Caco-2 (cell line): ENCODE results near the gene SNAI1. TPM values are rescaled to one million over a fixed set of nuclear protein-coding genes. Genes with fewer than 3 reads are reported as not detected.
"Not testable (repeated sequence)": the region's sequence is repeated elsewhere in the genome, so short reads cannot be mapped to it uniquely, and the experiment has no call there.

Source experiments
- BruUV-seq: library from RNA; stranded (reverse); fragments of 400-500 nt; replicated peaks from 2 replicates; lab custom pipeline; 2021; lab: Mats Ljungman, UMichigan
- CTCF ChIA-PET: fragments of 300-600 bp; sonication (Branson Sonifier 250); formaldehyde crosslinking; loops from one replicate; lab custom pipeline; 2022; ENCODE audit warnings: antibody characterized with exemption; lab: Charles Lee
- POLR2A ChIA-PET: fragments of 300-600 bp; sonication (Branson Sonifier 250); formaldehyde crosslinking; loops from one replicate; lab custom pipeline; 2022; ENCODE audit warnings: antibody characterized with exemption; lab: Charles Lee
- DNase-seq, 2 experiments: peaks; one replicate each; pipeline versions ENCODE4 v3.0.0 to v3.0.0-alpha.2; 2020 to 2022
- H3K27me3 ChIP-seq: replicated peaks from 2 replicates; pipeline ENCODE4 v1.6.0; 2011; ENCODE audit warnings: low read length; ENCODE audit not compliant: control insufficient read depth, insufficient read depth
- H3K36me3 ChIP-seq: 2 replicates; pipeline ENCODE4 v1.5.1; 2011; ENCODE audit warnings: low read length; ENCODE audit not compliant: control insufficient read depth, insufficient read depth
- H3K4me1 ChIP-seq: fragments of 250-450 bp; sonication (Bioruptor Pico); 2 replicates; pipeline ENCODE4 v1.5.1; 2020; ENCODE audit warnings: mild to moderate bottlenecking
- H3K4me3 ChIP-seq: 2 replicates; pipeline ENCODE4 v1.5.1; 2011; ENCODE audit warnings: low read depth, mild to moderate bottlenecking, control low read depth, low read length
- H3K9me3 ChIP-seq: fragments of 250-450 bp; sonication (Bioruptor Pico); 2 replicates; pipeline ENCODE4 v1.5.1; 2020; ENCODE audit warnings: mild to moderate bottlenecking, moderate library complexity
- H3K27ac Mint-ChIP-seq: one replicate; pipeline ENCODE4 v1.8.0; 2022; ENCODE audit warnings: mixed read lengths; ENCODE audit not compliant: unreplicated experiment
- H3K27me3 Mint-ChIP-seq: one replicate; pipeline ENCODE4 v1.8.0; 2022; ENCODE audit warnings: mixed read lengths; ENCODE audit not compliant: insufficient read depth, unreplicated experiment
- H3K36me3 Mint-ChIP-seq: one replicate; pipeline ENCODE4 v1.8.0; 2022; ENCODE audit warnings: mild to moderate bottlenecking, mixed read lengths; ENCODE audit not compliant: insufficient read depth, unreplicated experiment
- H3K4me1 Mint-ChIP-seq: one replicate; pipeline ENCODE4 v1.8.0; 2022; ENCODE audit warnings: low read depth, mixed read lengths; ENCODE audit not compliant: unreplicated experiment
- H3K4me3 Mint-ChIP-seq: one replicate; pipeline ENCODE4 v1.8.0; 2022; ENCODE audit warnings: mild to moderate bottlenecking, moderate library complexity, mixed read lengths; ENCODE audit not compliant: unreplicated experiment
- H3K9me3 Mint-ChIP-seq: one replicate; pipeline ENCODE4 v1.8.0; 2022; ENCODE audit warnings: mixed read lengths; ENCODE audit not compliant: unreplicated experiment
- intact Hi-C: fragments of 100-400 bp; cut with micrococcal nuclease; formaldehyde crosslinking; loops from one replicate; pipeline ENCODE4 v1.10.0; 2022; ENCODE audit not compliant: unreplicated experiment
- total RNA-seq: library from RNA; stranded (reverse); gene quantifications from 2 replicates; pipeline ENCODE4 v1.2.3, GENCODE V29; 2022
- TF ChIP-seq, protein P1 (sequence below), 2 experiments: fragments of 200-600 bp in 1 of 2; IDR thresholded peaks; 1 replicate in 1 of 2; 2 replicates in 1 of 2; pipeline versions ENCODE4 v1.5.1 to v1.8.0; 2011 to 2022; ENCODE audit warnings: antibody characterized with exemption in 1 of 2, control low read depth in 1 of 2, inconsistent platforms in 1 of 2, low read depth in 1 of 2, low read length in 1 of 2, mild to moderate bottlenecking in 1 of 2, moderate library complexity in 1 of 2; ENCODE audit not compliant: insufficient read depth in 1 of 2, severe bottlenecking in 1 of 2, unreplicated experiment in 1 of 2

The SNAI1 gene
- total RNA-seq, 1 experiment from 2014 or later: 10.9 TPM

DNA sequence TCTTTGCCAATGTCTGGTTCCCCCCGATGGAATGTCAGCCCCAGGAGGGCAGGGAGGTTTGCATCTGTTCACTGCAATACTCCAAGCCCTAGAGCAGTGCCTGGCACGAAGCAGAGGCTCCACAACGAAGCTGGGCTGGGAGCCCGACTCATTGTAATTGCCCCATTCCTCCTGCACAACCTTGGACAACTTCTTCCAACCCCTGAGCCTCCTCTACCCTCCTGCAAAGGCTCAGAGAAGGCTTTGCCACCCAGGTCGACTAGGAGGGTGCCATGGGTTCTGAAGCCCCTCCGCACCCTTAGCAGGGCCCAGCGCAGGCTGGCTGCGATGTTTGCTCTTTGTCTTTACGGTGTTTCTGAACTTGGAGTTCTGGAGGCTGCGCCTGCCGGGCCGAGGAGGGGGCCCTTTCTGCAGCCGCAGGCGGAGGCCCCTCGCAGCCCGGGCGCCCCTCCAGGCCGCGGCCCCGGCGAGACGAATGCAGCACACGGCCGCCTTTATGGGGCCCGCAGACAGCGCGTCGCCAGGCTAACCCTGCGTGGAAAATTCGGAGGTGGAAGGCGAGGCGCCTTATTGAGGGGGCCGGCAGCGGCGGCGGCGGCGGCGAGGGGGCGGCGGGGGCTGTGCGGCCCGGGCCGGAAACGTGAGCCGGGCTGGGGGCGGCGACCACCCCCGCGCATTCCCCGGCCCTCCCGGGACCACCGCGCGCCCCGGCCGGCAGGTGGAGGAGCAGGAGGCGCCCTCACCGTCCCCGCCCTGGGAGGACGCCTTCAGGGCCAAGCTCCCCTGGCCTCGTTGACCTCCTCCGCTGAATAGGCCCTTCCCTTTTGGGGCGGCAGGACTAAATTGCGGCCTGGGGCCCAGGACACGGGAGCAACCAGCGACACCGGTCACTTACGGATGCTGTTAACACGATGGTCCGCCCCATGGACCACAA is 27.0 kb downstream of the SNAI1 start:
- CTCF ChIA-PET: no interaction called here
- no TSS peak for BruUV-seq

DNA sequence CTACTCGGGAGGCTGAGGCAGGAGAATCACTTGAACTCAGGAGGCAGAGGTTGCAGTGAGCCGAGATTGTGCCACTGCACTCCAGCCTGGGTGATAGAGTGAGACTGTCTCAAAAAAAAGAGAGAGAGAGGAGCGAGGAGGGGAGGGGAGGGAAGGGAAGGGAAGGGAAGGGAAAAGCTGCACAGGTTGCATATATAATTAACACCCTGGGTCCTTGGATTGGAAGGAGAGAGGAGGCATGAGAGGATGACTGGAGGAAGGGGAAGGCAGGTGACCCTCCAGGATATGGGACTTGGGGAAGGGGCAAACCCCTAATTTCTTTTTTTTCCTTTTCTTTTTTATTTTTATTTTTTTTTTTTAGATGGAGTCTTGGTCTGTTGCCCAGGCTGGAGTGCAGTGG is 28.8 kb downstream of the SNAI1 start:
- Mint-ChIP-seq H3K4me1 (peaks cover 29% of the 10 kb centered on the region), H3K27ac (peak overlapping the region; percentile 26)
- H3K4me3 ChIP-seq, H3K9me3 Mint-ChIP-seq, H3K27me3 ChIP-seq, H3K4me3 Mint-ChIP-seq, H3K27me3 Mint-ChIP-seq, H3K9me3 ChIP-seq, DNase-seq, BruUV-seq, H3K36me3 ChIP-seq, intact Hi-C loops, H3K36me3 Mint-ChIP-seq: not testable (repeated sequence)
- H3K4me1 ChIP-seq: peaks cover 44% of the 10 kb centered on the region
- ChIA-PET CTCF (interaction anchor here (1.5 to 2.1 kb wide), 2 partner anchors 23 to 60 kb away, joined by 7 to 26 read pairs; no protein-coding TSS in a partner anchor), POLR2A (interaction anchor here (1.8 kb wide), 1 partner anchor 60 kb away, joined by 6 read pairs; no protein-coding TSS in a partner anchor)

More for the DNA sequence above, 27.0 kb downstream of the SNAI1 start:
- Mint-ChIP-seq H3K27ac (no peak overlapping the region), H3K27me3 (no peaks in the 10 kb centered on the region), H3K36me3 (no peaks in the 10 kb centered on the region), H3K4me3 (no peak overlapping the region), H3K9me3 (no peaks in the 10 kb centered on the region), H3K4me1 (peaks cover 19% of the 10 kb centered on the region)
- H3K27me3 ChIP-seq: no peaks in the 10 kb centered on the region
- H3K36me3 ChIP-seq: no peaks in the 10 kb centered on the region
- intact Hi-C loops: no loop called here
- H3K9me3 ChIP-seq: no peaks in the 10 kb centered on the region
- no peak for DNase-seq
- no peak overlapping the region for H3K4me3 ChIP-seq
- POLR2A ChIA-PET: interaction anchor here (0.6 kb wide), 1 partner anchor 228 kb away, joined by 3 read pairs; no protein-coding TSS in a partner anchor
- peaks cover 29% of the 10 kb centered on the region for H3K4me1 ChIP-seq
- TF ChIP-seq, protein P1, sequence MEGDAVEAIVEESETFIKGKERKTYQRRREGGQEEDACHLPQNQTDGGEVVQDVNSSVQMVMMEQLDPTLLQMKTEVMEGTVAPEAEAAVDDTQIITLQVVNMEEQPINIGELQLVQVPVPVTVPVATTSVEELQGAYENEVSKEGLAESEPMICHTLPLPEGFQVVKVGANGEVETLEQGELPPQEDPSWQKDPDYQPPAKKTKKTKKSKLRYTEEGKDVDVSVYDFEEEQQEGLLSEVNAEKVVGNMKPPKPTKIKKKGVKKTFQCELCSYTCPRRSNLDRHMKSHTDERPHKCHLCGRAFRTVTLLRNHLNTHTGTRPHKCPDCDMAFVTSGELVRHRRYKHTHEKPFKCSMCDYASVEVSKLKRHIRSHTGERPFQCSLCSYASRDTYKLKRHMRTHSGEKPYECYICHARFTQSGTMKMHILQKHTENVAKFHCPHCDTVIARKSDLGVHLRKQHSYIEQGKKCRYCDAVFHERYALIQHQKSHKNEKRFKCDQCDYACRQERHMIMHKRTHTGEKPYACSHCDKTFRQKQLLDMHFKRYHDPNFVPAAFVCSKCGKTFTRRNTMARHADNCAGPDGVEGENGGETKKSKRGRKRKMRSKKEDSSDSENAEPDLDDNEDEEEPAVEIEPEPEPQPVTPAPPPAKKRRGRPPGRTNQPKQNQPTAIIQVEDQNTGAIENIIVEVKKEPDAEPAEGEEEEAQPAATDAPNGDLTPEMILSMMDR (IDR thresholded peaks at IDR 0.05; ENCODE audit: insufficient read depth in 1 of 2, low read depth in 1 of 2, low read length in 1 of 2, severe bottlenecking in 1 of 2, unreplicated experiment in 1 of 2): no peak

DNA sequence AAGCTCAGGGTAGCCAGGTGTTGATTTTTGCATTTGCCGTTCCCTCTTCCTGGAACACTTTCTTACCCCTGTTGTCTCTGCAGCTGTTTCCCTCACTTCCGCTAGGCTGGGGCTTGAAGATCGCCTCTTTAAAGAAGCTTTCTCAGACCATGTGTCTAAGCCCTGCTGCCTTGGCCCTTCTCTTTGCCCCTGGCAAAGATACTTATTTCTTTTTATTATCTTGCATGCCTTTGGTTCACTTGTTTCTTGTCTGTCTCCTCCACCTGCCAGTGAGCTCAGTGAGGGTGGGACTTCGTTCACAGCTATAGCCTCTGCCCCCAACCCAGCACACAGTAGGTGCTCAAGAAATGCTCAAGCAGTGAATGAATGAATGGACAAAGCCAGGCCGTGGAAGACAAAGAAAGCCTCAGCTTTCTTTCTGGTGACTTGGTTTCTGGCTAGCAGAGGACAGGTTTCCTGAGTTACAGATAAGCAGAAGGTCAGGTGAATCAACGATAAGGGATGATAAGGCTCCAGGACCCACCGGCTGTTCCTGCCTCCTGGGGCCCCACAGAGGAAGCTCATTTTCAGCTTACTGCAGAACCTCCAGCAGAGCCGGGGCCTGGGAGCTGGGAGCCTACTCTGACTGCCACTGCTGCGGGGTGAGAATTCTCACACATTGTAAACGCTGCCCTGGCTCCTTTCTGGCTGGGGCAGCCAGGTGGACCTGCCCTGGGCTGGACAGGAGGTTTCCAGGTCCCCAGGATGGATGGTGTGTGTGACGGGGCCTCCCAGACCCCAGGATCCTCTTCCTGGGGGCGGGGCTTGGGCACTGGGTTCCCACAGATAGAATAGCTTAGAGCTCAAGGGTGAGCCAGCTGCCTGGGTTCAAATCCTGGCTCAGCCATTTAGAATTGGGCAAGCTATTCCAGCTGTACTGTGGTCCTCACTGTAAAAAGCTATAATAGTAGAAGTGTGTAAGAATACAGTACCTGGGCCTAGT is 29.8 kb downstream of the SNAI1 start:
- Mint-ChIP-seq H3K4me1 (peaks cover 29% of the 10 kb centered on the region), H3K27ac (peak overlapping the region; percentile 68), H3K4me3 (no peak overlapping the region), H3K36me3 (no peaks in the 10 kb centered on the region), H3K9me3 (no peaks in the 10 kb centered on the region), H3K27me3 (no peaks in the 10 kb centered on the region)
- TF ChIP-seq, protein P1 (IDR thresholded peaks at IDR 0.05; ENCODE audit: insufficient read depth in 1 of 2, low read depth in 1 of 2, low read length in 1 of 2, severe bottlenecking in 1 of 2, unreplicated experiment in 1 of 2): no peak
- H3K4me3 ChIP-seq: no peak overlapping the region
- peaks cover 44% of the 10 kb centered on the region for H3K4me1 ChIP-seq
- ChIA-PET POLR2A (interaction anchor here (0.5 to 1.8 kb wide), 4 partner anchors 15 to 62 kb away, joined by 4 to 9 read pairs (median 6); no protein-coding TSS in a partner anchor), CTCF (interaction anchor here (0.6 to 2.2 kb wide), 14 partner anchors 10 to 175 kb away, joined by 3 to 28 read pairs (median 4); partner anchors contain the start of gene SNAI1)
- H3K27me3 ChIP-seq: no peaks in the 10 kb centered on the region
- TSS peak; percentile 49 for BruUV-seq
- H3K9me3 ChIP-seq: no peaks in the 10 kb centered on the region
- peak; percentile 87 to 95 for DNase-seq
- intact Hi-C loops: loop anchor here (1.0 to 2.0 kb wide), 3 partner anchors 14 to 59 kb away; no protein-coding TSS in a partner anchor
- no peaks in the 10 kb centered on the region for H3K36me3 ChIP-seq
